Activated gamma-delta T cell (primary cell): Measurements from ENCODE around the gene SNN.

Experiments
- DNase-seq: peaks from one replicate; lab custom pipeline; 2025; lab: John Stamatoyannopoulos, UW
- total RNA-seq, 2 donors: gene quantifications; one replicate each; lab custom pipeline; 2026; lab: John Stamatoyannopoulos, UW

SNN gene
- total RNA-seq = 34.2 to 36.6 reads per million in 2 donors

DNA sequence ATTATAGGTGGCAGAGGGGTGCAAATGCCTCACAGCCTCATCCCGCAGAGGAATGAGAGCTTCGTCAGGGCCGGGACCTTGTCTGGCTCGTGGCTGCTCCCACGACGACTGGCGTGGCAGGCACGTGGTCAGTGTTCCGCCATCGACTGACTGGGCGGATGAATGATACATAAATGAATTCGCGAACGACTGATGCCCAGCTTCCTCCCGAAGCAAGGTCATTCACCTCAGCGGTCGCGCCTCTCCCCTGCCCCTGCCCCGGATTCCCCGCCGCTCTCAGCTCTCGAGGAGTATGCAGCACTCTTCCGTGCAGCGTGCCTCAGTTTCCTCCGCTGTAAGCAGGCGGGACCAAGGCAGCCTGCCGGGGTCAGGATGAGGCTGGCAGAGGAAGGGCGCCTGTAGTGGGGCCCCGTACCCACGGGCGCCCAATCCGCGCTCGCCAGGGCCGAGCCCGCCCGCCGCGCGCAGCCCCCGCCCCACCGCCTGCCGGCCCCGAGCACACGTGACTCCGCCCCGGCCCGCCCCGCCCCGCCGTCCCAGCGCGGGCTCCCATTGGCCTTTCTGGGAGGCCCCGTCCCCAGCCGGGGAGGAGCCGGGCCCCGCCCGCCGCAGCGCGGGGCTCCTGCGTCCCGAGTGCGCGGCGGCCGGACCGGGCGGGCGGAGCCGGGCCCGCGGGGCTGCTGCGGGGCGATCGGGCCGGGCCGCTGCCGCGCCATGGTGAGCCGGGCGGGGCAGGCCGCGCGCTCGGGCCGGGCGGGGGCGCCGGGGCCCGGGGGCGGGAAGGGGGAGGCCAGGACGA lies at the start of gene SNN:
TSS of gene SNN (plus strand) at position 632 of the 799 bp plus-strand sequence. CDS start 7,605 bp downstream, outside the sequence.
- peak; percentile 84 for DNase-seq

DNA sequence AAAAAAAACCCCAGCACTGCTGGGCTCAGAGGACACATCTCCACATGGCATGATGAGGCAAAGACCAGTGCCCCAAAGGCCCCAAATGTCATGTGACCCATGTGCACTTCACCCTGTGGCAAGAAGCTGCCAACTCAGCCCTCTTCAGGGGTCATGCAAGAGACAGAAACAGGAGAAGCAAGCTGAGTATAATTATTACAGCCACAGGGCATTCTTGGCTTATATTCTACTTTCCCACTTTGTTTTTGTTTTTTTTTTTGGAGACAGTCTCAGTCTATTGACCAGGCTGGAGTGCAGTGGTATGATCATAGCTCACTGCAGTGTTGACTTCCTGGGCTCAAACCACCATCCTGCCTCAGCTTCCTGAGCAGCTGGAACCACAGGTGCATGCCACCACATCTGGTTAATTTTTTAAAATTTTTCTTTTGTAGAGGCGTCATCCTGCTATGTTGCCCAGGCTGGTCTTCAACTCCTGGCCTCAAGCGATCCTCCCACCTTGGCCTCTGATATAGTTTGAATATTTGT lies 48.9 kb upstream of the SNN start:
- no peak for DNase-seq

DNA sequence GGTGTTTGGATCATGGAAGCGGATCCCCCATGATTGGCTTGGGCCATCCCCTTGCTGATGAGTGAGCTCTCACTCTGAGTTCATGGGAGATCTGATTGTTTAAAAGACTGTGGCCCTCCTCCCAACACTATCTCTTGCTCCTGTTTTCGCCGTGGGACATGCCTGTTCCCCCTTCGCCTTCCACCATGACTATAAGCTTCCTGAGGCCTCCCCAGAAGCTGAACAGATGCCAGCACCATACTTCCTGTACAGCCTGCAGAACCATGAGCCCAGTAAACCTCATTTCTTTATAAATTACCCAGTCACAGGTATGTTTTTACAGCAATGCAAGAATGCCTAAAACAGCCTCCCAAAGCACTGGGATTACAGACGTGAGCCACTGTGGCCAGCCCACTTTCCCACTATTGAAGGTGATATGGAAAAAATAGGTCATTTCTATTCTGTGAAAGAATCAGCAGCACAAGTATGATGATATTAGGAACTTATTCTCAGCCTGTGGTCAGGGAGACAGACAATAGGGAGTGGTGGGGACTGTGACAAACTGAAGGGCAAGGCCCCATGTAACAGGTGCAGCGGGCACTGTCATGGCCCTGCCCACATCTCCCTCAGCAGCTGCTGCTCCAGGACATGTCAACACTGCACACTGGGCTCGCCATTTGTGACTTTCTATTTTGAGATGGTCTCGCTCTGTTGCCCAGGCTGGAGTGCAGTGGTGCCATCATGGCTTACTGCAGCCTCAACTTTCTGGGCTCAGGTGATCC lies 47.8 kb upstream of the SNN start:
- DNase-seq = no peak

DNA sequence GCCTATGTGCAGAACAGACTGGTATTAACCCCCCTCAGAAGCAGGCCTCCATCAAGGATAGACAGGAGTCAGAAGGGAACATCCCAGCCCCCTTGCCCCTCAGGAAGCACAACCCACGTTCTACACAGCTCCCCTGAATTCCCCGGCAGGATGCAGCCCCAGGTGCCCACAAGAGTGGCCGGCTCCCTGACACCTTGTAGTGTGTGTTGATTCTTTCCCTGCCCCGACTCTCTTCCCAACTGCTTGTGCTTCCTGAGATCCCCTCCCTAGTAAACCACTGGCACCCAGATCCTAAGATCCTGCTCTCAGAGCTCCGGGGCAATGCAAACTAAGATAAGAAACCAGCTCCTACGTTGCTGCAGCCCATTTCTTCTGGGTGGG lies 46.7 kb upstream of the SNN start:
- DNase-seq = no peak

DNA sequence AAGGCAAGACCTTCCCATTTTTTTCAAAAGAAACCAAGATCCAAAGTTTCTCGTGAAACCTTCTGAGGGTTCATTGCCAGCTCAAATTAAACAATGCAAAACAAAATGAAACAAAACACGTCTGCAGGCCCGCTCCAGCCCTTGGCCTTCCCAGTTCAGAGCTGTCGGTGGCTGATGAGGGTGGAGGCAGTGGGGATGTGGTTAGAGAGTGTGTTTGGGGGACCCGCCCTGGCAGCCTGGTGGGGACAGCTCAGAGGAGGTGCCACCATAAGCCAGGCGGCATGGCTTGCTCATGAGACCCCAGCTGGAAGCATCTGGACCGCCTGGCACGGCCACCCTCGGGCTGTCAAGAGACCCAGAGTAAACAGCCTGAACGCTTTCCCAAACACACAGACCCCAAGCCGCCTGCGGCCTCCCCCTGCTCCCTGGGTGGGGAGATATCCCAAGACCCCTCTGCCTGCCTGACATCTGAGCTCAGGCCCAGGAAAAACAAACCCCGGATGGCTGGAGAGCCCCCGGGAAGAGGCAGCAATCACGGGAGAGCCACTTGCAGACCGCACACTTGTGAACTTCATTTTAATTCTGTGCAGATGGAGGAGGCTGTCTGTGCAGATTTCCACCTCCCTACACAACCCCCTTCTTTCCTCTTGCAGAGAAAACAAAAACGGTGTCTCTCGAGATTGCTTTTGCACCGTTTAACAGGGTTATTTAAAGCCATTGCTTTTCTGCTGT lies 46.2 kb upstream of the SNN start:
- peak; percentile 23 for DNase-seq

DNA sequence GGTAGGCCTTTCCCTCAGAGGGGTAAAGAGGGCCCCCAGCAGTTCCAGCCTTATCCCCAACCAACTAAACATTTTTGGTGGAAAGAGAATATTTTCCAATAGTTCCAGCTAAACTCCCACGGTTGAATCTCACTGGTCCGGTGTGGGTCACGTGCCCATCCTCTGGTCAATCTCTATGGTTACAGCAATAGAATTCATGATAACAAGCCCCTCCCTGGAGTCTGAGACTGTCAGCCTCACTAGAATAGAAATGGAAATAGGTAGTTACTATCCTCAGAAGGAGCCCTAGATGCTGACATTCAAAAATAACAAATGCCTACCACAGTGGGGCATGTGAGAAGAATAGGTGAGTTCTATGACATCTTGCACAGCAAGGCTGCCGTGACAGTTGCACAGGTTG lies 44.0 kb upstream of the SNN start:
- DNase-seq = no peak

DNA sequence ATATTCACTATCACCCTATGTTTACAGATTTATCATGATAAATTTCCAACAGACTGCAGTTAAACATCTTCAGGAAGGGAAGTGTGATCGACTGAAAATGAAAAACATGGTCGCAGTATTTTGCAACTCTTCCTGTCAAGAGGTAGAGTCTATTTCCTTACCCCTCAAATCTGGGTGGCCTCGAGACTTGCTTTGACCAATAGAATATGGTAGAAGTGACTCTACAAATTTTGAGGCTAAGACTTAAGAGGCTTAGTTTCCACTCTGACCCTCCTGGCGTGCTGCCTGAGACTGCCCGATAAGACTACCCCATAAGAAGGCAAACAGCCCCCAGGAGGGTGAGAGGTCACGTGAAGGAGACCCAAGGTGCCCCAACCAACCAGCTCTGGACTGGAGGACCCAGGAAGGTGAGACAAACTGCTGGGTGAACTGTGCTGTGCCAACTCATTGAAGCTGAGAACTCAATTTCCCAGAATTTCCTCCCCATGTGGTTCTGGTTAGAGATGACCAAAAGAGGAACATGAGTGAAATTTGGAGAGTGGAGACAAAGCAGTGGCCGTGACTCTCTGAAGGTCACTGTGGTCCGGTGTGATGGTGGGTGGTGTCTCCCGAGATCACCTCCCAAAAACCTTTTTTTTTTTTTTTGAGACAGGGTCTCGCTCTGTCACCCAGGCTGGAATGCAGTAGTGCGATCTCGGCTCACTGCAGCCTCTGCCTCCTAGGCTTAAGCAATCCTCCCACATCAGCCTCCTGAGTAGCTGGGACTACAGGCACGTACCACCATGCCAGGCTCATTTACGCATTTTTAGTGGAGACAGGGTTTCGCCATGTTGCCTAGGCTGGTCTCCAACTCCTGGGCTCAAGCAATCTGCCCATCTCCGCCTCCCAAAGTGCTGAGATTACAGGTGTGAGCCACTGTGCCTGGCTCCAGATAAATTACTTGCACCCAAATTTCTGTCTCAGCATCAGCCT lies 43.3 kb upstream of the SNN start:
- DNase-seq = no peak

DNA sequence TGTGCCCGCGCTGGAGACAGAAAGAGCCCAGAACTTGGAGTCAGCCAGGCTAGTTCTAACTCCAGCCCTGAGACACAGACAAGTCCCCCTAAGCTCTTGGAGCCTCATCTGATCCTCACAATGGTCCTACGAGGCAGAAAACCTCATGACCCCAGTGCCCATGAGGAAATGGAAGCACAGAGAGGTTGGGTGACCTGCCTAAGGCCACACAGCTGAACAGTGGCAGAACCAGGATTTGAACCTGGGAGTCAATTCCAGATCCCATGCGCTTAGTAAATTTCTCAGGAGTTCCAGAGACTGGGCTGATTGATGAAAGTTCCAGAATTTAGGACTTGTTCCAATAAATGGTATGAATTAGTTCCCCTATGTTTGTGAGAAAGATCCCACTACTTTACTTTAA lies 42.5 kb upstream of the SNN start:
- DNase-seq = no peak

DNA sequence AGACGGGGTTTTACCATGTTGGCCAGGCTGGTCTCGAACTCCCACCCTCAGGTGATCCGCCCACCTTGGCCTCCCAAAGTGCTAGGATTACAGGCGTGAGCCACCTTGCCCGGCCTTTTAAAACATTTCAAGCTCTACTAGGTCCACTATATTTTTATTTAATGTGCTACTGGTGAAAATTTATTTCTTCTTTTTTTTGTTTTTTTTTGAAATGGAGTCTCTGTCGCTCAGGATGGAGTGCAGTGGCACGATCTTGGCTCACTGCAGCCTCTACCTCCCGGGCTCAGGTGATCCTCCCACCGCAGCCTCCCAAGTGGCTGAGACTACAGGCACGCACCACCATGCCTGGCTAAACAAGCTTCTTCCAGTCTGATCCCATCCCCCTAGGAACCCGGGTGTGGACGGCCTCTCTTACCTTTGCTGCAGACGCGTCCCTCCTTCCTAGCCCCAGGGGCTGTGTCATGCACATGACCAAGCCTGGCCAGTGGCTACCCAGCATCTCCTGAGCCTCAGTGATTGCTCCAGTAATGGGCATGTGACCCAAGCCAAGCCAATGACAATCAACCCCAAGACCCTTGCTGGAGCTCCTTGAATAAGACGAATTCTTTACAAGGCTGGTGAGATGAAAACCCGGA lies 41.5 kb upstream of the SNN start:
- no peak for DNase-seq

DNA sequence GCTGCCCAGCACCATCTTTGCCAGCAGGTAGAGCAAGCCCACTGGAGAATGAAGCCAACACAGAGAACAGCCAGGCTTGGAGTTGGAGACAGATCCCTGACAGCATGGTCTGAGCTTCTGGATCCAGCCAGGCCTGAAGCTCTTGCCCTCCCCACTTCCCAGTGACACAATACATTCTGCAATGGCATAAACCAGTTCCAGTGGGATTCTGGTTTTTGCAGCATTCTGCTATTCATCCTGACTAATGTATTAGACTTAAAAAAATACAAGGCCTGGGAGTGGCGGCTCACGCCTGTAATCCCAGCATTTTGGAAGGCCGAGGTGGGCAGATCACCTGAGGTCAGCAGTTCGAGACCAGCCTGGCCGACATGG lies 41.0 kb upstream of the SNN start:
- no peak for DNase-seq

DNA sequence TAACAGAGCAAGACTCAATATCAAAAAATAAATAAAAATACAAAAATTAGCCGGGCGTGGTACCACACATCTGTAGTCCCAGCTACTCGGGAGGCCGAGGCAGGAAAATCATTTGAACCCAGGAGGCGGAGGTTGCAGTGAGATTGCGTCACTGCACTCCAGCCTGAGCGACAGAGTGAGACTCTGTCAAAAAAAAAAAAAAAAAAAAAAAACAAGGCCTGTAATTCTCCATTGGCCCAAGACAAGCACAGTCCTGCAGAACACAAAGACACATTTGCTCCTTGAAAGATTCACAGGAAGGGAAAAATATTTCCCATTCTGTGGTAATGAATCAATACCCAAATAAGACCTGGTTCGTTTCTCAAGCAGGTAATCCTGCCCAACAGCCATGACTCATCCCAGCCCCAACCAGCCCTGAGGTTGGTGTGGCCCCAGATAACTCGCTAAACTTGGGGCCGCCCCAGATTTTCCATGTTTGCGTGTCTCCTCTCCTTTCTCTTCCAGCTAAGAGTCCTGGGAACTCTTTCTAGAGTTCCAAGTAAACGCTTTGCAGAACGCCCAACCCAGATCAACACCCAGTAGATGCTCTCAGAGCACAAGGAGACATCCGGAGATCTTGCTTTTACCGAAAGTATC lies 40.3 kb upstream of the SNN start:
- no peak for DNase-seq

DNA sequence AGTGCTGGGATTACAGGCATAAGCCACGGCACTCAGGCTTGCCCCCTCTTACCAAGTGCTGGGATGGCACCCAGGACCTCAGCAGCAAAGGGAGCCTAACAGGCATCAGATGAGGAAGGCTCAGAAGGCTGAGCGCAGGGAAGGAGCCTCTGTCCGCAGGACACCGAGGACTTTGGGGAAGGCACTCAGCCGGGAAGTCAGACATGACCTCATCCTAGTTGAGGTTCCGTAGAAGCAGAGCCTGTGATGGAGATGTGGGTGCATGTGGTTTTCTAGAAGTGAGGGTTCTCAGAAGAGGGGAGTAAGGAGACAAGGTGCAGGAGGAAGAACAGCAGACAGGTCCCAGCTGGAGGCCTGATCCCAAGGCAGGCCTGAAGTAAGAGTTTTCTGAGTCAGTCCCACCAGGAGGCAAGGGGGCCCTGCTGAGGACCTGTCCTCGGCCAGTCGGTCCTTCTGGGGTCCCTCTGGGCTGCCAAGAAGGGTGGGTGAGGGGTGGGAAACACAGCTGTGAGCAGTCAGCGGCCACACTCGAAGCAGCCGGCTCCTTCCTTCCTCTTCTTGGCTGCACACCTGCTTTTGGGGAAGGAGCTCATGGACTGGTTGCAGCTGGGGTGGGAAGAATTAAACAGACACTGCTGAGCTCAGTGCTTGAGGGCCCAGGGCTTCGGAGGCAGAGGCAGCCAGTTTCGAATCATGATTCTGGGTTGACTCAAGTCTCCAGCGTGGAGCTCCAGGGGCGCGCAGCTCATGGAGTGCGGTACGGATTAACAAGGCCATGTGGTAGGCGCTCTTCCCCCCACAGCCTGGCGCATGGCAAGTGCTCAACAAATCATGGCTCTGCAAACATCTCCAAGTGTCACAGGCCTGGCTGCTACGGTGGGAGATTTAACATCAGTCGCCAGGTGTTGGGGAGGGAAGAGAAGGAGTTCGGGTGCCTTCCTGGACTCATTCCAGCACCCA lies 38.9 kb upstream of the SNN start:
- no peak for DNase-seq

DNA sequence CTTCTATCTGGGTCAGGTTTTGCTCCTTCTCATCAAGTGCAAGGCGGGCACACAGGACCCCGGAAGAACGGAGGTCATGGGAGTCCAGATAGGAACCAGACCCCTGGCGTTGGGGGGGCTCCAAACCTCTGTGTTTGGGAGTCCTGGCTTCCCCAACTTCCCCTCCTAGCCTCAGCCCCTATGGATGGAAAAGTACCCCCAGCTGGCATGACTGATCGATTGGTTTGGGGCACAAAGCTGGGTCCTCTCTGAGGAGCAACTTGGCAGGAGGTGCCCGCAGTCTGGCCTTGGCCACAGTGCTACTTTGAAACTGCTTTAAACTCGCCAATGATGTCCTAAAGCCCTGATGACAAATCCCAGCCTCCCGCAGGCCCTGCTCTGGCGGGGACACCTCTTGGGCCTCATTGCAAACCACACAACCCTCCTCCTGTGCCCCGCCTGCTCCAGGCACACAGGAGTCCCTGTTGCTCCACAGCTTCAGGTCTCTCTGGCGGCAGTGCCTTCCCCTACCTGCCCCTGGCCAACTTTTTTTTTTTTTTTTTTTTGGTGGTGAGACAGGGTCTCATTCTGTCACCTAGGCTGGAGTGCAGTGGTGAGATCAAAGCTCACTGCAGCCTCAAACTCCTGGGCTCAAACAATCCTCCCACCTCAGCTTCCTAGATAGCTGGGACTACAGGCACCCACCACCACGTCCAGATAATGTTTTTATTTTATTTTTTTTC lies 38.0 kb upstream of the SNN start:
- DNase-seq = no peak

DNA sequence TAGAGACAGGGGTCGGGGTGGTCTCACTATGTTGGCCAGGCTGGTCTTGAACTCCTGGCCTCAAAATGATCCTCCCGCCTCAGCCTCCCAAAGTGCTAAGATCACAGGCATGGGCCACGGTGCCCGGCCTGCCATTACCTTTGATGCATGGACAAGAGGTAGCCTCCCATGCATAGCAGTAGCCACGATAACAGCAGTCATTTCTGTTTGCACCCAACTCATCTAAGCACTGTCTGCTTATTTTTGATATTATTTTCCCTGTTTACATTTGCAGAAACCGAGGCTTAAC lies 37.5 kb upstream of the SNN start:
- no peak for DNase-seq

DNA sequence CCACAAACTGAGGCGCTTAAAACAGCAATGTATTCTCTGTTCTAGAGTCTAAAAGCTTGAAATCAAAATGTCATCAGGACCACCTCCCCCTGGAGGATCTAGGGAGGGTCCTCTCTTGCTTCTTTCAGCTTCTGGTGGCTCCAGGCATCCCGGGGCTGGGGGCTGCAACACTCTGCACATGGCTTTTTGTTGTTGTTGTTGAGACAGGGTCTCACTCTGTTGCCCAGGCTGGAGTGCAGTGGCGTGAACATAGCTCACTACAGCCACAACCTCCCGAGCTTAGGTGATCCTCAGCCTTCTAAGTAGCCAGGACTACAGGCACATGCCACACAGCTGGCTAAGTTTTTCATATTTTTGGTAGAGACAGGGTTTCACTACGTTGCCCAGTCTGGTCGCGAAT lies 37.0 kb upstream of the SNN start:
- DNase-seq = no peak

DNA sequence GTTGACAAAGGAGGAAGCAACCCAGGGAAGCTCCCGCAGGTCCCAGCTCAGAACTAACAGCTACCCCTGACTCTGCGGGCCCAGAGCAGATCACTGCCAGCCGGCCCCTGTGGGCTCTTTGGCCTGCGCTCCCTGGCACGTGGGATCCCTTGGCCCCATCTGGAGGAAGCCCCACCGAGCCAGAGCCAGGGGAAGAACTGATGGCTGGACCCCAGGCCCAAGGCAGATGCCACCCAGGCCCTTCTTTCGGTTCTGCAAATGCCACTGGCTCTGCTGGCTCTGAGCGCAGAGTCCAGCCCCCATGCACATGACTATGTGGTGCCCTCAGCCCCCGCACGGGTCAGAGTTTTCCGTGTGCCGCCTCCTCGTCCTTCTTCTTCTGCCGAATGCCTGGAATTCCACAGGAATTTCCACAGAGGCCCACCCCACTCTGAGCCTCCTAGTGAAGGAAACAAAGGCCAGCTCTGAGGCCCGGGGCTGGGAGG lies 35.8 kb upstream of the SNN start:
- no peak for DNase-seq

DNA sequence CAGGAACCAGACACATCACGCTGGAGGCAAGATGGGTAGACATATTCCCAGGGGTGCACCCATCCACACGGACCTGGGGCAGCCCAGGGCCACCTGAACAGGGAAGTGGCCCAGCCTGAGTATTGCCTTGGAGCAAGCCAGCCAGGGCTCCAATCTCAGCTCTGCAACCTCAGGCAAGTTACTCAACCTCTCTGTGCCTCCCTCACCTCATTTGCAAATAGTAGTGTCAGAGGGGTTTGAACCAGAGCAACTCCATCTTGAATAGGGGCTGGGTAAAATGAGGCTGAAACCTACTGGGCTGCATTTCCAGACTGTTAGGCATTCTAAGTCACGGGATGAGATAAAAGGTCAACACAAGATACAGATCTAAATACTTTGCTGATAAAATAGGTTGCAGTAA lies 35.1 kb upstream of the SNN start:
- no peak for DNase-seq

DNA sequence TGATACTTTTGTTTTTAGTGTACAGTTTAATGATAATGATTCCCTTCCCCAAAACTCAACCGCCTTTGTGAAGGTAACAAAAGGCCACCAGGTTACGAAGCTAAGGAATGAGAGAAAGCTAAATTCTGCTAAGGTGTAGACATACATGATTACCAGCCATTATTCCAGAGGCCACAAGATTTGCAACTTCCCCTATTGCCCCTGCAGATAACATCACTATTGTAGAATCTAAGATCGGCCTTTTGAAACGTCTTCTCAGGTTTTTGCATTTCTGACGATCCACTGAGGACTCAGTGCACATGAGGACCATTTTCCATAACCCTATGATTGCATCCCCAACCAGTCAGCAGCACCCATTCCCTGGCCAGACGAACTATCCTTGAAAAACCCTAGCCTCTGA lies 33.9 kb upstream of the SNN start:
- DNase-seq = no peak
